ENCODE measurements around the gene APH1A.

- TF ChIP-seq EZH2 (IDR thresholded peaks at IDR 0.05; ENCODE audit: low read length, unreplicated experiment) (no peak), CTCF (conservative IDR thresholded peaks at IDR 0.05; ENCODE audit: low read depth, low read length) (no peak)
Measured at GRCh38 chr1:150299716-150300115, 30.9 kb upstream of the APH1A start.

All from PC-3 (cell line).